ENCODE data around the gene ZNF615.
"Not testable (repeated sequence)": the region's sequence is repeated elsewhere in the genome, so short reads cannot be mapped to it uniquely, and the experiment has no call there.

The ZNF615 gene

DNA sequence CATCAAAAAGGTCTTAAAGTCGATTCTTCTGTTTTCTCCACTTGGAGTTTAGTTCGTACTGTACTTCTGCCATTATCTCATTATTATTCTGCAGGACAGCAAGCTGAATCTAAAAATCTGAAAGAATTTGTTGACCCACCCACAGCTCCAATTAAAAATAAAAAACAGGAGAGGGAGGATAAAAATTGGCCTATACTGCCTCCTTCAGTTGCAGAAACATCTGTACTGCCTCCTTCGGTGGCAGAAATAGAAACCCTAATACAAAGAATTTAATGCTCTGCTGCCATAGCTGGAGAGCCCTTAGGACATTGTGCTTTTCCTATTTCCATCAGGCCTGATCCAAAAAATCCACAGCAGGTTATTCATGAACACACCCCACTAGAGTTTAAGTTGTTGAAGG, 31.2 kb downstream of the ZNF615 start:
- TF ChIP-seq, protein P1, sequence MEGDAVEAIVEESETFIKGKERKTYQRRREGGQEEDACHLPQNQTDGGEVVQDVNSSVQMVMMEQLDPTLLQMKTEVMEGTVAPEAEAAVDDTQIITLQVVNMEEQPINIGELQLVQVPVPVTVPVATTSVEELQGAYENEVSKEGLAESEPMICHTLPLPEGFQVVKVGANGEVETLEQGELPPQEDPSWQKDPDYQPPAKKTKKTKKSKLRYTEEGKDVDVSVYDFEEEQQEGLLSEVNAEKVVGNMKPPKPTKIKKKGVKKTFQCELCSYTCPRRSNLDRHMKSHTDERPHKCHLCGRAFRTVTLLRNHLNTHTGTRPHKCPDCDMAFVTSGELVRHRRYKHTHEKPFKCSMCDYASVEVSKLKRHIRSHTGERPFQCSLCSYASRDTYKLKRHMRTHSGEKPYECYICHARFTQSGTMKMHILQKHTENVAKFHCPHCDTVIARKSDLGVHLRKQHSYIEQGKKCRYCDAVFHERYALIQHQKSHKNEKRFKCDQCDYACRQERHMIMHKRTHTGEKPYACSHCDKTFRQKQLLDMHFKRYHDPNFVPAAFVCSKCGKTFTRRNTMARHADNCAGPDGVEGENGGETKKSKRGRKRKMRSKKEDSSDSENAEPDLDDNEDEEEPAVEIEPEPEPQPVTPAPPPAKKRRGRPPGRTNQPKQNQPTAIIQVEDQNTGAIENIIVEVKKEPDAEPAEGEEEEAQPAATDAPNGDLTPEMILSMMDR (IDR thresholded peaks at IDR 0.05; ENCODE audit: borderline replicate concordance, insufficient read depth, low read depth, low read length): no peak
- no peak overlapping the region for H3K4me3 ChIP-seq (ENCODE audit: low read depth, low read length)

DNA sequence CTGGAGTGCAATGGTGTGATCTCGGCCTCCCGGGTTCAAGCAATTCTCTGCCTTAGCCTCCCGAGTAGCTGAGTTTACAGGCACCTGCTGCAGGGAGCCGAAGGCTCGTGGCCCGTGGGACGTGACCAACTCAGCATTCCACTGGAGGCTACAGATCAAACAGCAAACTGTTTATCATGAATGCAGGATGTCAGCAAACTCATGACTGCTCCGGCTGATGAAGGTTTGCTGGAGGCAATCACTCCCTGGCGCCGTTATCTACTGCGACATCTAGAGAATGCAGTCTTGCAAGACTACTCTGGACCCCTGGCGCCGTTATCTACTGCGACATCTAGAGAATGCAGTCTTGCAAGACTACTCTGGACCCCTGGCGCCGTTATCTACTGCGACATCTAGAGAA, 32.2 kb downstream of the ZNF615 start:
- H3K4me3 ChIP-seq (ENCODE audit: low read depth, low read length): not testable (repeated sequence)

DNA sequence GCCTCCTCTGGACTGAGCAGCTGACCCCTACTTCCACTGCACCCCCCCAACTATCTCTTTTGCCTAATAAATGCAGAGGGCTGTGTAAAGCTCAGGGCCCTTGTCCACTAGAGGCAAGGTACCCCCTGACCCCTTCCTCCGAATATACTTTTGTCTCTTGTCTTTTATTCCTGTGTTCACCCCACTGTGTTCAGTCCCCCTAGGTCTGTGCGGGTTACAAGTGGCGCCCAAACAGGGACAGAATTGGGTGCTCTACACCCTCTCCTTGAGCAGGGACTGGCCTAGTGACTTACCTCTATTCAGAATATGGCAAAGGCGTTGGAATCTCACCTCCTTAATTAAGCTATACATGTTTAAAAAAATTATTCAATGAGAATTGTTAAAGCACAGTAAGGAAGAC, 36.4 kb downstream of the ZNF615 start:
- TF ChIP-seq, protein P1 (IDR thresholded peaks at IDR 0.05; ENCODE audit: borderline replicate concordance, insufficient read depth, low read depth, low read length): no peak
- H3K4me3 ChIP-seq (ENCODE audit: low read depth, low read length): no peak overlapping the region

DNA sequence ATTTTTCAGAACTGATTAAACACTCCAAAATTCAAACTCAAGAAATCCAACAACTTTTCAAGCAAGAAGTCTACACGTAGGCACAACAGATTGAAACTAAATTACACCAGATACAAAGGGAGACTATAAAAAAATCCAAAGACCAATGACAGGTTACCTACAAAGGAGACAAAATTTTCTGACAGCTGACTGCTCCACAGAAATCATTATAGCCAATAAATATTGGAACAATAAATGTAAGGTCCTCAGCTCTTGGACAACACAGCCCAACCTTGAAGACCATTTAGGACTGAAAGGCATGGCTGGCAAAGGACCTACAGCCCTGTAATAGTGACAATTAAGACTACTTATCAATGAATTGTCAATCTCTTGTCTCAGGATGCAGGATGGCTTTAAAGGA, 37.3 kb downstream of the ZNF615 start:
- TF ChIP-seq, protein P1 (IDR thresholded peaks at IDR 0.05; ENCODE audit: borderline replicate concordance, insufficient read depth, low read depth, low read length): no peak
- H3K4me3 ChIP-seq (ENCODE audit: low read depth, low read length): no peak overlapping the region

DNA sequence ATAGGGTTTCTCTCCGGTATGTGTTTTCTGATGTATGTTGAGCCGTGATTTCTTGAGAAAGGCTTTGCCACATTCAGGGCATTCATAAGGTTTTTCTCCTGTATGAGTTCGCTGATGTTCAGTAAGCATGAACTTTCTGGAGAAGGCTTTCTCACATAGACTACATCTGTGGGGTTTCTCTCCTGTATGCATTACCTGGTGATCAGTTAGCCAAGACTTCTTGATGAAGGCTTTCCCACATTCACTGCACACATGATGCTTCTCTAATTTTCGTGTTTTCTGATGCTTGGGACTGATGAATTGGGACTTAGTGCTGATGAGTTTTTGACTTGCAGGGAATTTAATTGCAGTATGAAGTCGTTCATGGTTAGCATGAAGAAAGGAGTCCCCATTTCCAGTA, 42.4 kb downstream of the ZNF615 start:
- TF ChIP-seq, protein P1 (IDR thresholded peaks at IDR 0.05; ENCODE audit: borderline replicate concordance, insufficient read depth, low read depth, low read length): no peak
- no peak overlapping the region for H3K4me3 ChIP-seq (ENCODE audit: low read depth, low read length)

DNA sequence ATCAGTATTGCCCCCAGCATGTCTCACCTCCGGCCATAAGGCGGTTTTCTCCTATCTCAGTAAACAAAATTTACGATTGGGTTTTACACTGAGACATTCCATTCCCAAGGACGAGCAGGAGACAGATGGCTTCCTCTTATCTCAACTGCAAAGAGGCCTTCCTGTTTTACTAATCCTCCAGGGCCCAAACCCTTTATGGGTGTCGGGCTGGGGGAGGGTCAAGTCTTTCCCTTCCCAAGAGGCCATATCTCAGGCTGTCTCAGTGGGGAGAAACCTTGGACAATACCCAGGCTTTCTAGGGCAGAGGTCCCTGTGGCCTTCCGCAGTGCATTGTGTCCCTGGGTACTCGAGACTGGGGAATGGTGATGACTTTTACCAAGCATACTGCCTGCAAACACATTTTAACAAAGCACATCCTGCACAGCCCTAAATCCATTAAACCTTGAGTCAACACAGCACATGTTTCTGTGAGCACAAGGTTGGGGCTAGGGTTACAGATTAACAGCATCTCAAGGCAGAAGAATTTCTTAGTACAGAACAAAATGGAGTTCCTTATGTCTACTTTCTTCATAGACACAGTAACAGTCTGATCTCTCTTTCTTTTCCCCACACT, 47.3 kb downstream of the ZNF615 start:
- not testable (repeated sequence) for H3K4me3 ChIP-seq (ENCODE audit: low read depth, low read length)

DNA sequence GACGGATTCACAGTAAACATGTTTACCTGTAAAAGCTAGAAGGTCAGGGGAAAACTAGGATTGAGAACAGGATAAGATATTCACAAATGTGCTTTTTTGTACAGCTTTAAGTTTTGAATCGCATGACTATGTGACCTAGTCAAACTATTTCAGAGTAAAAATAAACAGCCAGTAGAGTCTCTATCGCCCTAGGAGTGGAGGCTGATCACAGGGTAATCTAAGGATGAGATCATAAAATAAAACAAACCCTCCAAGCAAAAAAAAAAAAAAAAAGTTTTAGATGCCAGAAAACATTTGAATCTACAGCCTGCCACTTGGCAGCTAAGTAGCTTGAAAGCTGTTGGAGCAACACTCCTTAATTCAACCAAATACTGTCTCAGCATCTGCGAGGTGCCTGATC, 48.2 kb downstream of the ZNF615 start:
- TF ChIP-seq, protein P1 (IDR thresholded peaks at IDR 0.05; ENCODE audit: borderline replicate concordance, insufficient read depth, low read depth, low read length): no peak

DNA sequence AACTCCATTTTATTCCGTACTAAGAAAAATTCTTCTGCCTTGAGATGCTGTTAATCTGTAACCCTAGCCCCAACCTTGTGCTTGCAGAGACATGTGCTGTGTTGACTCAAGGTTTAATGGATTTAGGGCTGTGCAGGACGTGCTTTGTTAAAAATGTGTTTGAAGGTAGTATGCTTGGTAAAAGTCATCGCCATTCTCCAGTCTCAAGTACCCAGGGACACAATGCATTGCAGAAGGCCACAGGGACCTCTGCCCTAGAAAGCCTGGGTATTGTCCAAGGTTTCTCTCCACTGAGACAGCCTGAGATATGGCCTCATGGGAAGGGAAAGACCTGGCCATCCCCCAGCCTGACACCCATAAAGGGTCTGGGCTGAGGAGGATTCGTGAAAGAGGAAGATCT, 50.2 kb downstream of the ZNF615 start:
- H3K4me3 ChIP-seq (ENCODE audit: low read depth, low read length): not testable (repeated sequence)

More for the DNA sequence above, 48.2 kb downstream of the ZNF615 start:
- H3K4me3 ChIP-seq (ENCODE audit: low read depth, low read length): no peak overlapping the region

DNA sequence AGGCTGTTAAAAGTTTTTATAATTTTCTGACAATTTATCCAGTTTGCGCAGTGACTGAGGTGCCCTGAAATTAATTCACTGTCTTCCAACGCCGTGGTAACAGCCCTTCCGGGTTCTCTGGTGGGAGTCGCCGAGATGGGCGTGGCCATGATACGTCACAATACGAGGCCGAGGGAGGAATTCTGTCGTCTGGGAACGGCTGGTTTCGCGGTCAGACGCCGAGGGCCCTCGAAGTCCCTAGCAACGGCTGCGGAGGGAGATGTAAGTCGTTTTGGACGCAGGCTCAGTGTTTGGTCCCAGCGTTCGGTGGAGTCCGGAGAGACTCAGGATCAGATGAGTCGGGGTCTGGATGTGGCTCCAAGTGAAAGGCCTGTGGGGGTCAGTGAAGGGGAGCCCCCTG, 59.0 kb downstream of the ZNF615 start:
- H3K4me3 ChIP-seq (ENCODE audit: low read depth, low read length): no peak overlapping the region
- TF ChIP-seq, protein P1 (IDR thresholded peaks at IDR 0.05; ENCODE audit: borderline replicate concordance, insufficient read depth, low read depth, low read length): no peak
